ENCODE results near the gene PANK4.
"Not testable (repeated sequence)": the region's sequence is repeated elsewhere in the genome, so short reads cannot be mapped to it uniquely, and the experiment has no call there.

PANK4 gene

GRCh38 chr1:2552189-2552588, 25.8 kb upstream of the PANK4 start:
- no peak for TF ChIP-seq CTCF (IDR thresholded peaks at IDR 0.05)
- no peak for DNase-seq (ENCODE audit: low spot score)
- no peak overlapping the region for H3K4me3 ChIP-seq
- no peak overlapping the region for H3K27ac ChIP-seq

GRCh38 chr1:2551544-2551943, 25.1 kb upstream of the PANK4 start:
- not testable (repeated sequence) for H3K27ac ChIP-seq

GRCh38 chr1:2550309-2550861, 24.0 kb upstream of the PANK4 start:
- H3K27ac ChIP-seq = peak overlapping the region in 1 of 2 donors; percentile 71
- not testable (repeated sequence) for H3K4me3 ChIP-seq; DNase-seq (ENCODE audit: low spot score)

More at GRCh38 chr1:2551544-2551943, 25.1 kb upstream of the PANK4 start:
- DNase-seq (ENCODE audit: low spot score); H3K4me3 ChIP-seq: not testable (repeated sequence)

- Histone ChIP-seq H3K27ac (peak overlapping the region; percentile 98 to 99), H3K4me3 (peak overlapping the region; percentile 85)
These were observed 23.1 kb upstream of the PANK4 start for GRCh38 chr1:2549367-2550029.

GRCh38 chr1:2548068-2548589, 21.7 kb upstream of the PANK4 start:
- peak; percentile 89 for DNase-seq (ENCODE audit: low spot score)
- Histone ChIP-seq H3K27ac (peak overlapping the region; percentile 98 to 99), H3K4me3 (peak overlapping the region; percentile 85)
- TF ChIP-seq CTCF (IDR thresholded peaks at IDR 0.05) = peak; percentile 92

More at GRCh38 chr1:2549367-2550029, 23.1 kb upstream of the PANK4 start:
- not testable (repeated sequence) for DNase-seq (ENCODE audit: low spot score)

GRCh38 chr1:2547210-2548067, 21.0 kb upstream of the PANK4 start:
- H3K4me3 ChIP-seq = peak overlapping the region; percentile 85
- H3K27ac ChIP-seq = peak overlapping the region; percentile 98 to 99
- no peak for DNase-seq (ENCODE audit: low spot score)
- TF ChIP-seq CTCF (IDR thresholded peaks at IDR 0.05) = no peak

- H3K4me3 ChIP-seq = peak overlapping the region; percentile 85
- peak; percentile 93 for DNase-seq (ENCODE audit: low spot score)
- TF ChIP-seq CTCF (IDR thresholded peaks at IDR 0.05) = no peak
- H3K27ac ChIP-seq = peak overlapping the region; percentile 98 to 99
These were observed 20.3 kb upstream of the PANK4 start for GRCh38 chr1:2546515-2547209.

Data from coronary artery (tissue), 2 donors.